NCI-H1417 treated with DMSO at 0.1 percent for 48 hours (cell line): Measurements from ENCODE around the gene PCDHB10.
"Not testable (repeated sequence)": the region's sequence is repeated elsewhere in the genome, so short reads cannot be mapped to it uniquely, and the experiment has no call there.

Source experiments
- DNase-seq: peaks from one replicate; lab custom pipeline; 2025; lab: John Stamatoyannopoulos, UW

PCDHB10 gene

DNA sequence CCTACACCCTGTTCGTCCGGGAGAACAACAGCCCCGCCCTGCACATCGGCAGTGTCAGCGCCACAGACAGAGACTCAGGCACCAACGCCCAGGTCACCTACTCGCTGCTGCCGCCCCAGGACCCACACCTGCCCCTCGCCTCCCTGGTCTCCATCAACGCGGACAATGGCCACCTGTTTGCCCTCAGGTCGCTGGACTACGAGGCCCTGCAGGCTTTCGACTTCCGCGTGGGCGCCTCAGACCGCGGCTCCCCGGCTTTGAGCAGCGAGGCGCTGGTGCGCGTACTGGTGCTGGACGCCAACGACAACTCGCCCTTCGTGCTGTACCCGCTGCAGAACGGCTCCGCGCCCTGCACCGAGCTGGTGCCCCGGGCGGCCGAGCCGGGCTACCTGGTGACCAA is 3.5 kb upstream of the PCDHB10 start:
- not testable (repeated sequence) for DNase-seq

DNA sequence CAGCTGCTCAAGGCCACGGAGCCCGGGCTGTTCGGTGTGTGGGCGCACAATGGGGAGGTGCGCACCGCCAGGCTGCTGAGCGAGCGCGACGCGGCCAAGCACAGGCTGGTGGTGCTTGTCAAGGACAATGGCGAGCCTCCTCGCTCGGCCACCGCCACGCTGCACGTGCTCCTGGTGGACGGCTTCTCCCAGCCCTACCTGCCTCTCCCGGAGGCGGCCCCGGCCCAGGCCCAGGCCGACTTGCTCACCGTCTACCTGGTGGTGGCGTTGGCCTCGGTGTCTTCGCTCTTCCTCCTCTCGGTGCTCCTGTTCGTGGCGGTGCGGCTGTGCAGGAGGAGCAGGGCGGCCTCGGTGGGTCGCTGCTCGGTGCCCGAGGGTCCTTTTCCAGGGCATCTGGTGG is 3.0 kb upstream of the PCDHB10 start:
- not testable (repeated sequence) for DNase-seq

GRCh38 chr5:141194332-141194731 is 2.2 kb downstream of the PCDHB10 start:
- DNase-seq, result not testable (repeated sequence)

DNA sequence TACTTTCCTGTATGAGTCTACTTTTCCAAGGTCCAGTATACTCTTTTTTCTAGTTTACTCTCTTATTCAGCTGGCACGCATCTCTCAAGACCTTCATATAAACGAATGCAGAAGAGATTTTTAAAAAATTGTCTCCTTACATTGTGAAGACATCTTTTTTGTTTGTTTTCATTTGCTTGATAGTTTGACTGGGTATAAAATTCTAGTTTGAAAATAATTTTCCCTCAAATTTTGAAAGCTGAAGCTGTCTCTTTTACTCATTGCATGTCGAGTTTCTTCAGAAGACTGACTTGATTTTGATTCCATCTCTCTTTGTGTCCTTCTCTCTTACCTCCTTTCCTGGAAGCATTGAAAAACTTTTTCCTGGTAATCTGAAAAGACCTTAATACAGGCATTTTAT is 4.2 kb downstream of the PCDHB10 start:
- no peak for DNase-seq

GRCh38 chr5:141199359-141200235 is 7.4 kb downstream of the PCDHB10 start, which contains the start of gene PCDHB11:
PCDHB11 (plus strand) TSS chr5:141199627; CDS start chr5:141199775, 148 bp downstream.
- DNase-seq, result no peak

DNA sequence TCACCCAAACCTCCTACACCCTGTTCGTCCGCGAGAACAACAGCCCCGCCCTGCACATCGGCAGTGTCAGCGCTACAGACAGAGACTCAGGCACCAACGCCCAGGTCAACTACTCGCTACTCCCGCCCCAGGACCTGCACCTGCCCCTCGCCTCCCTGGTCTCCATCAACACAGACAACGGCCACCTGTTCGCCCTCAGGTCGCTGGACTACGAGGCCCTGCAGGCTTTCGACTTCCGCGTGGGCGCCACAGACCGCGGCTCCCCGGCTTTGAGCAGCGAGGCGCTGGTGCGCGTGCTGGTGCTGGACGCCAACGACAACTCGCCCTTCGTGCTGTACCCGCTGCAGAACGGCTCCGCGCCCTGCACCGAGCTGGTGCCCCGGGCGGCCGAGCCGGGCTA is 9.0 kb downstream of the PCDHB10 start:
- not testable (repeated sequence) for DNase-seq

DNA sequence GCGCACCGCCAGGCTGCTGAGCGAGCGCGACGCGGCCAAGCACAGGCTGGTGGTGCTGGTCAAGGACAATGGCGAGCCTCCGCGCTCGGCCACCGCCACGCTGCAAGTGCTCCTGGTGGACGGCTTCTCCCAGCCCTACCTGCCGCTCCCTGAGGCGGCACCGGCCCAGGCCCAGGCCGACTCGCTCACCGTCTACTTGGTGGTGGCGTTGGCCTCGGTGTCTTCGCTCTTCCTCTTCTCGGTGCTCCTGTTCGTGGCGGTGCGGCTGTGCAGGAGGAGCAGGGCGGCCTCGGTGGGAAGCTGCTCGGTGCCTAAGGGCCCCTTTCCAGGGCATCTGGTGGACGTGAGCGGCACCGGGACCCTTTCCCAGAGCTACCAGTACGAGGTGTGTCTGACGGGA is 9.5 kb downstream of the PCDHB10 start:
- DNase-seq, result not testable (repeated sequence)

DNA sequence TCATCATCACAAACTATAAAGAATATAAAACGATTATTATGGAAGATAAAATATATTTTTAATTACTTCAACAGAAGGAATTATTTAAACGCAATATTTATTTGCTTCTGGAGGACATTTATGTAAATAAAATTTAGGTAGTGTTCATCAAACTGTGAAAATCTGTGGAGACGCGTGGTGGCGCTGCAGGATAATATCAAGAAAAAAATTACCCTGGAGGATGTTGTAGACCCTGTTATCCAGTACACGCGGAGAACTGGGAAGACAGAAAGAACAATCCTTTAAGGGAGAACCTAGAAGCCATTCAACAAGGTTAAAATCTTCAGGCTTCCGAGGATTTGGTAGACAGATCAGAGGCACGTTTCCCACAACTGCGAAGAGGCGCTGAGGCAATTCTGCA is 16.3 kb downstream of the PCDHB10 start, which contains the start of gene PCDHB12:
PCDHB12 (plus strand) TSS at position 242 of the 400 bp plus-strand sequence. CDS start 189 bp downstream, outside the sequence.
- DNase-seq, result no peak

GRCh38 chr5:141210281-141210680 is 18.1 kb downstream of the PCDHB10 start:
- not testable (repeated sequence) for DNase-seq

DNA sequence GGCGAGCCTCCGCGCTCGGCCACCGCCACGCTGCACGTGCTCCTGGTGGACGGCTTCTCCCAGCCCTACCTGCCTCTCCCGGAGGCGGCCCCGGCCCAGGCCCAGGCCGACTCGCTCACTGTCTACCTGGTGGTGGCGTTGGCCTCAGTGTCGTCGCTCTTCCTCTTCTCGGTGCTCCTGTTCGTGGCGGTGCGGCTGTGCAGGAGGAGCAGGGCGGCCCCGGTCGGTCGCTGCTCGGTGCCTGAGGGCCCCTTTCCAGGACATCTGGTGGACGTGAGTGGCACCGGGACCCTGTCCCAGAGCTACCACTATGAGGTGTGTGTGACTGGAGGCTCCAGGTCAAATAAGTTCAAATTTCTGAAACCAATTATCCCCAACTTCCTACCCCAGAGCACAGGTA is 18.7 kb downstream of the PCDHB10 start:
- not testable (repeated sequence) for DNase-seq

- not testable (repeated sequence) for DNase-seq
Observed at GRCh38 chr5:141213656-141214339, 21.6 kb downstream of the PCDHB10 start, which contains the start of gene PCDHB13. PCDHB13 (plus strand) TSS chr5:141213919; CDS start chr5:141214124, 205 bp downstream.

- DNase-seq, result not testable (repeated sequence)
Observed at GRCh38 chr5:141214583-141214982, 22.4 kb downstream of the PCDHB10 start.

DNA sequence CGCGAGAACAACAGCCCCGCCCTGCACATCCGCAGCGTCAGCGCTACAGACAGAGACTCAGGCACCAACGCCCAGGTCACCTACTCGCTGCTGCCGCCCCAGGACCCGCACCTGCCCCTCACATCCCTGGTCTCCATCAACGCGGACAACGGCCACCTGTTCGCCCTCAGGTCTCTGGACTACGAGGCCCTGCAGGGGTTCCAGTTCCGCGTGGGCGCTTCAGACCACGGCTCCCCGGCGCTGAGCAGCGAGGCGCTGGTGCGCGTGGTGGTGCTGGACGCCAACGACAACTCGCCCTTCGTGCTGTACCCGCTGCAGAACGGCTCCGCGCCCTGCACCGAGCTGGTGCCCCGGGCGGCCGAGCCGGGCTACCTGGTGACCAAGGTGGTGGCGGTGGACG is 23.4 kb downstream of the PCDHB10 start:
- not testable (repeated sequence) for DNase-seq

GRCh38 chr5:141216035-141216434 is 23.9 kb downstream of the PCDHB10 start:
- not testable (repeated sequence) for DNase-seq

- DNase-seq, result no peak
Observed at GRCh38 chr5:141223112-141223783, 31.1 kb downstream of the PCDHB10 start, which contains the start of gene PCDHB14. PCDHB14 (plus strand) TSS chr5:141223343; CDS start chr5:141223506, 163 bp downstream.

DNA sequence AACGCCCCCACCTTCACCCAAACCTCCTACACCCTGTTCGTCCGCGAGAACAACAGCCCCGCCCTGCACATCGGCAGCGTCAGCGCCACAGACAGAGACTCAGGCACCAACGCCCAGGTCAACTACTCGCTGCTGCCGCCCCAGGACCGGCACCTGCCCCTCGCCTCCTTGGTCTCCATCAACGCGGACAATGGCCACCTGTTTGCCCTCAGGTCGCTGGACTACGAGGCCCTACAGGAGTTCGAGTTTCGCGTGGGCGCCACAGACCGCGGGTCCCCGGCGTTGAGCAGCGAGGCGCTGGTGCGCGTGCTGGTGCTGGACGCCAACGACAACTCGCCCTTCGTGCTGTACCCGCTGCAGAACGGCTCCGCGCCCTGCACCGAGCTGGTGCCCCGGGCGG is 32.7 kb downstream of the PCDHB10 start:
- DNase-seq, result not testable (repeated sequence)

GRCh38 chr5:141225421-141225820 is 33.3 kb downstream of the PCDHB10 start:
- not testable (repeated sequence) for DNase-seq

GRCh38 chr5:141234109-141234667 is 42.0 kb downstream of the PCDHB10 start:
- no peak for DNase-seq

DNA sequence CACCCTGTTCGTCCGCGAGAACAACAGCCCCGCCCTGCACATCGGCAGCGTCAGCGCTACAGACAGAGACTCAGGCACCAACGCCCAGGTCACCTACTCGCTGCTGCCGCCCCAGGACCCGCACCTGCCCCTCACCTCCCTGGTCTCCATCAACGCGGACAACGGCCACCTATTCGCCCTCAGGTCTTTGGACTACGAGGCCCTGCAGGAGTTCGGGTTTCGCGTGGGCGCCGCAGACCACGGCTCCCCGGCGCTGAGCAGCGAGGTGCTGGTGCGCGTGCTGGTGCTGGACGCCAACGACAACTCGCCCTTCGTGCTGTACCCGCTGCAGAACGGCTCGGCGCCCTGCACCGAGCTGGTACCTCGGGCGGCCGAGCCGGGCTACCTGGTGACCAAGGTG is 43.8 kb downstream of the PCDHB10 start:
- DNase-seq, result not testable (repeated sequence)

DNA sequence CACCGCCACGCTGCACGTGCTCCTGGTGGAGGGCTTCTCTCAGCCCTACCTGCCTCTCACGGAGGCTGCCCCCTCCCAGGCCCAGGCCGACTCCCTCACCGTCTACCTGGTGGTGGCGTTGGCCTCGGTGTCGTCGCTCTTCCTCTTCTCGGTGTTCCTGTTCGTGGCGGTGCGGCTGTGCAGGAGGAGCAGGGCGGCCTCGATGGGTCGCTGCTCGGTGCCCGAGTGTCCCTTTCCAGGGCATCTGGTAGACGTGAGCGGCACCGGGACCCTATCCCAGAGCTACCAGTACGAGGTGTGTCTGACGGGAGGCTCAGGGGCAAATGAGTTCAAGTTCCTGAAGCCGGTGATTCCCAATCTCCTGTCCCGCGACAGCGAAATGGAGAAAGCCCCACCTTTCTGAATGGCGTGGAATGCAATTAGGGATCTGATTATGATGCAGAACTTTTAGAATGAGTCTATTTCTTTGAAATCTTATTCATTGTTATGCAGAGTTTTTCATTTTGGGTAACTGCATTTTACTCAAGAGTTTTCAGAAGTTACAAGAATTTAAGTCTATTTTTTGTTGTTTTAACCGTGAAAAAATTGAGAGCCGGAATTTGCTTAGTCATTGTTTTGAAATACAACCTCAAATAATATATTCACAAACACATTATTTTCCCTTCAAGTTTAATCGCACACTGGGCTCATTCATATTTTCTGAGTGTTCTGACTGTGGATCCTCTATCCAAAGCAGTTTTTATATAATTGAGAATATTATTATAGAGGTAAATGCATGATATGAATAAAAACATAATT is 44.6 kb downstream of the PCDHB10 start:
- DNase-seq, result no peak

DNA sequence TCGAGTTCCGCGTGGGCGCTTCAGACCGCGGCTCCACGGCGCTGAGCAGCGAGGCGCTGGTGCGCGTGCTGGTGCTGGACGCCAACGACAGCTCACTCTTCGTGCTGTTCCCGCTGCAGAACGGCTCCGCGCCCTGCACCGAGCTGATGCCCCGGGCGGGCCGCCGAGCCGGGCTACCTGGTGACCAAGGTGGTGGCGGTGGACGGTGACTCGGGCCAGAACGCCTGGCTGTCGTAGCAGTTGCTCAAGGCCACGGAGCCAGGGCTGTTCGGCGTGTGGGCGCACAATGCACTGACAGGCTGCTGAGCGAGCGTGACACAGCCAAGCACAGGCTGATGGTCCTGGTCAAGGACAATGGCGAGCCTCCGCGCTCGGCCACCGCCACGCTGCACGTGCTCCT is 49.3 kb downstream of the PCDHB10 start:
- no peak for DNase-seq
